Measurements from ENCODE around the gene PLAA. TPM values are rescaled to one million over a fixed set of nuclear protein-coding genes. Genes with fewer than 3 reads are reported as not detected.

The PLAA gene
- total RNA-seq, 2 experiments from 2014 or later: 30.1 to 34.1 TPM

GRCh38 chr9:26904671-26905070 is 42.4 kb downstream of the PLAA start:
- H3K27ac Mint-ChIP-seq: no peak overlapping the region
- Histone ChIP-seq H3K27ac (ENCODE audit: low read depth in 1 of 2, low read length in 2 of 2) (no peak overlapping the region), H3K36me3 (ENCODE audit: insufficient read depth, low read length) (peaks cover 35% of the 10 kb centered on the region), H3K9me3 (ENCODE audit: control insufficient read depth in 1 of 2, insufficient read depth in 1 of 2, low read length in 2 of 2) (no peaks in the 10 kb centered on the region), H3K4me1 (ENCODE audit: insufficient read depth, low read length) (no peaks in the 10 kb centered on the region), H3K4me3 (ENCODE audit: low read length) (no peak overlapping the region), H3K27me3 (ENCODE audit: control insufficient read depth in 1 of 2, insufficient read depth in 2 of 2, low read length in 2 of 2) (no peaks in the 10 kb centered on the region)
- H3K27me3 Mint-ChIP-seq: no peaks in the 10 kb centered on the region
- H3K9me3 Mint-ChIP-seq: no peaks in the 10 kb centered on the region
- ChIA-PET POLR2A (no interaction called here), CTCF (no interaction called here)
- intact Hi-C loops (cut with DNase I, micrococcal nuclease): no loop called here
- TF ChIP-seq CTCF (IDR thresholded peaks at IDR 0.05): no peak
- ATAC-seq (ENCODE audit: poor library complexity): no peak
- peaks cover 60% of the 10 kb centered on the region for H3K36me3 Mint-ChIP-seq (ENCODE audit: low read depth)
- H3K4me1 Mint-ChIP-seq (ENCODE audit: low read depth): no peaks in the 10 kb centered on the region
- no peak overlapping the region for H3K4me3 Mint-ChIP-seq
- DNase-seq: no peak

GRCh38 chr9:26904070-26904469 is 43.0 kb downstream of the PLAA start:
- no peak for TF ChIP-seq CTCF (IDR thresholded peaks at IDR 0.05)
- DNase-seq (no peak), ATAC-seq (ENCODE audit: poor library complexity) (no peak)
- Histone ChIP-seq H3K4me1 (ENCODE audit: insufficient read depth, low read length) (no peaks in the 10 kb centered on the region), H3K9me3 (ENCODE audit: control insufficient read depth in 1 of 2, insufficient read depth in 1 of 2, low read length in 2 of 2) (no peaks in the 10 kb centered on the region), H3K27ac (ENCODE audit: low read depth in 1 of 2, low read length in 2 of 2) (no peak overlapping the region), H3K36me3 (ENCODE audit: insufficient read depth, low read length) (peaks cover 34% of the 10 kb centered on the region), H3K4me3 (ENCODE audit: low read length) (no peak overlapping the region), H3K27me3 (ENCODE audit: control insufficient read depth in 1 of 2, insufficient read depth in 2 of 2, low read length in 2 of 2) (no peaks in the 10 kb centered on the region)
- CTCF ChIA-PET: no interaction called here
- POLR2A ChIA-PET: no interaction called here
- H3K4me1 Mint-ChIP-seq (ENCODE audit: low read depth): no peaks in the 10 kb centered on the region
- H3K9me3 Mint-ChIP-seq: no peaks in the 10 kb centered on the region
- no peaks in the 10 kb centered on the region for H3K27me3 Mint-ChIP-seq
- H3K27ac Mint-ChIP-seq: no peak overlapping the region
- intact Hi-C loops (cut with DNase I, micrococcal nuclease): no loop called here
- peaks cover 53% of the 10 kb centered on the region for H3K36me3 Mint-ChIP-seq (ENCODE audit: low read depth)
- no peak overlapping the region for H3K4me3 Mint-ChIP-seq

GRCh38 chr9:26893030-26893676 is 53.9 kb downstream of the PLAA start:
- intact Hi-C loops (cut with DNase I, micrococcal nuclease): loop anchor here (2.0 to 5.0 kb wide), 2 partner anchors 679 to 680 kb away; partner anchors contain the start of gene C9orf72 (in 2 of the 2)
- no peak for TF ChIP-seq CTCF (IDR thresholded peaks at IDR 0.05)
- H3K4me3 ChIP-seq (ENCODE audit: low read length): peak overlapping the region; percentile 88
- H3K27ac ChIP-seq (ENCODE audit: low read depth in 1 of 2, low read length in 2 of 2): peak overlapping the region; percentile 94 to 95
- H3K4me1 ChIP-seq (ENCODE audit: insufficient read depth, low read length): peaks cover 23% of the 10 kb centered on the region
- no peaks in the 10 kb centered on the region for H3K9me3 ChIP-seq (ENCODE audit: control insufficient read depth in 1 of 2, insufficient read depth in 1 of 2, low read length in 2 of 2)
- peaks cover 2% of the 10 kb centered on the region for H3K9me3 Mint-ChIP-seq
- peaks cover 44% of the 10 kb centered on the region for H3K4me1 Mint-ChIP-seq (ENCODE audit: low read depth)
- no peaks in the 10 kb centered on the region for H3K27me3 Mint-ChIP-seq
- peaks cover 2% of the 10 kb centered on the region for H3K36me3 ChIP-seq (ENCODE audit: insufficient read depth, low read length)
- peaks cover 26% of the 10 kb centered on the region for H3K36me3 Mint-ChIP-seq (ENCODE audit: low read depth)
- peak overlapping the region; percentile 98 for H3K27ac Mint-ChIP-seq
- ChIA-PET POLR2A (interaction anchor here (0.7 to 3.0 kb wide), 3 partner anchors 15 to 63 kb away, joined by 3 to 40 read pairs (median 26); partner anchors contain the start of genes IFT74 and PLAA), CTCF (interaction anchor here (2.2 to 2.6 kb wide), 2 partner anchors 54 to 62 kb away, joined by 16 to 18 read pairs; partner anchors contain the start of genes IFT74 and PLAA)
- H3K27me3 ChIP-seq (ENCODE audit: control insufficient read depth in 1 of 2, insufficient read depth in 2 of 2, low read length in 2 of 2): no peaks in the 10 kb centered on the region
- peak in 1 of 14 experiments; percentile 14 for DNase-seq
- no peak for ATAC-seq (ENCODE audit: poor library complexity)
- H3K4me3 Mint-ChIP-seq: peak overlapping the region; percentile 100
